ENCODE data around the gene COX17.

GRCh38 chr3:119664370-119664769 is 12.8 kb downstream of the COX17 start:
- TF ChIP-seq, protein P1, sequence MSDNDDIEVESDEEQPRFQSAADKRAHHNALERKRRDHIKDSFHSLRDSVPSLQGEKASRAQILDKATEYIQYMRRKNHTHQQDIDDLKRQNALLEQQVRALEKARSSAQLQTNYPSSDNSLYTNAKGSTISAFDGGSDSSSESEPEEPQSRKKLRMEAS (IDR thresholded peaks at IDR 0.05; ENCODE audit: insufficient read depth, insufficient read length), result no peak
- TF ChIP-seq POLR2A (IDR thresholded peaks at IDR 0.05; ENCODE audit: low read depth, low read length), result no peak
- no peak for TF ChIP-seq CTCF (IDR thresholded peaks at IDR 0.05; ENCODE audit: extremely low read depth in 1 of 2, insufficient read depth in 1 of 2, low read depth in 1 of 2, low read length in 2 of 2)
- TF ChIP-seq EZH2 (IDR thresholded peaks at IDR 0.05; ENCODE audit: borderline replicate concordance, low read depth, low read length, severe bottlenecking), result no peak
